WTC11 (cell line): ENCODE results near the gene BLM. TPM values are rescaled to one million over a fixed set of nuclear protein-coding genes. Genes with fewer than 3 reads are reported as not detected.
"Not testable (repeated sequence)": the region's sequence is repeated elsewhere in the genome, so short reads cannot be mapped to it uniquely, and the experiment has no call there.

ENCODE experiments used
- ATAC-seq: fragments of 200-7000 bp; cut with Tn5 transposase; 2 replicates; pipeline ENCODE4 v1.10.0; 2021; ENCODE audit warnings: mild to moderate bottlenecking, moderate library complexity
- CTCF ChIA-PET: fragments of 300-600 bp; sonication (Branson Sonifier 250); formaldehyde crosslinking; loops from one replicate; lab custom pipeline; 2021; ENCODE audit warnings: antibody characterized with exemption; lab: Charles Lee
- POLR2A ChIA-PET: fragments of 350-600 bp; sonication (Branson Sonifier 250); formaldehyde crosslinking; loops from one replicate; lab custom pipeline; 2021; ENCODE audit warnings: antibody characterized with exemption; lab: Charles Lee
- DNase-seq: peaks from one replicate; pipeline ENCODE4 v3.0.0; 2021; ENCODE audit warnings: low spot score
- H3K27ac Mint-ChIP-seq: 2 replicates; pipeline ENCODE4 v1.8.0; 2021; ENCODE audit warnings: mixed read lengths
- H3K27me3 Mint-ChIP-seq: 2 replicates; pipeline ENCODE4 v1.8.0; 2021; ENCODE audit warnings: low read depth, mild to moderate bottlenecking, moderate library complexity, mixed read lengths
- H3K36me3 Mint-ChIP-seq: 2 replicates; pipeline ENCODE4 v1.8.0; 2021; ENCODE audit warnings: mixed read lengths
- H3K4me1 Mint-ChIP-seq: 2 replicates; pipeline ENCODE4 v1.8.0; 2022; ENCODE audit warnings: mixed read lengths
- H3K4me3 Mint-ChIP-seq: 2 replicates; pipeline ENCODE4 v1.8.0; 2021; ENCODE audit warnings: mild to moderate bottlenecking, moderate library complexity, mixed read lengths
- H3K9me3 Mint-ChIP-seq: 2 replicates; pipeline ENCODE4 v1.8.0; 2021; ENCODE audit warnings: mixed read lengths
- ATF1 ChIP-seq: sonication (generic); formaldehyde crosslinking; IDR thresholded peaks from 2 replicates; pipeline ENCODE4 v1.8.1; 2023; ENCODE audit warnings: mild to moderate bottlenecking, moderate library complexity, missing genetic modification reagents
- CBFB ChIP-seq: sonication (generic); formaldehyde crosslinking; IDR thresholded peaks from 2 replicates; pipeline ENCODE4 v1.8.1; 2022; ENCODE audit warnings: mild to moderate bottlenecking, low read depth, missing genetic modification reagents
- ELF4 ChIP-seq: sonication (generic); formaldehyde crosslinking; IDR thresholded peaks from 2 replicates; pipeline ENCODE4 v1.8.1; 2022; ENCODE audit warnings: low read depth, mild to moderate bottlenecking, moderate library complexity, missing genetic modification reagents
- KAT7 ChIP-seq: sonication (generic); formaldehyde crosslinking; IDR thresholded peaks from 2 replicates; pipeline ENCODE4 v1.8.1; 2023; ENCODE audit warnings: missing genetic modification reagents, mild to moderate bottlenecking, borderline replicate concordance
- NFATC4 ChIP-seq: fragments of 250-450 bp; sonication (Bioruptor Pico); IDR thresholded peaks from 2 replicates; pipeline ENCODE4 v1.9.0; 2021; ENCODE audit warnings: mild to moderate bottlenecking
- NFE2L1 ChIP-seq: sonication (generic); formaldehyde crosslinking; IDR thresholded peaks from 2 replicates; pipeline ENCODE4 v1.8.1; 2023; ENCODE audit warnings: missing genetic modification reagents
- NFYB ChIP-seq: sonication (generic); formaldehyde crosslinking; conservative IDR thresholded peaks from 2 replicates; pipeline ENCODE4 v1.8.0; 2022; ENCODE audit warnings: low read depth, missing genetic modification reagents
- NR1H2 ChIP-seq: sonication (generic); formaldehyde crosslinking; IDR thresholded peaks from 2 replicates; pipeline ENCODE4 v1.9.0; 2021; ENCODE audit warnings: mild to moderate bottlenecking, moderate library complexity, missing genetic modification reagents
- NR3C1 ChIP-seq: sonication (generic); formaldehyde crosslinking; conservative IDR thresholded peaks from 2 replicates; pipeline ENCODE4 v1.8.1; 2023; ENCODE audit warnings: low read depth, mild to moderate bottlenecking, missing genetic modification reagents
- SP1 ChIP-seq: sonication (generic); formaldehyde crosslinking; conservative IDR thresholded peaks from 2 replicates; pipeline ENCODE4 v1.8.1; 2022; ENCODE audit warnings: missing genetic modification reagents
- ZNF121 ChIP-seq: sonication (generic); formaldehyde crosslinking; IDR thresholded peaks from 2 replicates; pipeline ENCODE4 v1.8.0; 2023; ENCODE audit warnings: missing genetic modification reagents
- ZNF219 ChIP-seq: sonication (generic); formaldehyde crosslinking; IDR thresholded peaks from 2 replicates; pipeline ENCODE4 v1.8.0; 2023; ENCODE audit warnings: missing genetic modification reagents, mild to moderate bottlenecking, borderline replicate concordance
- total RNA-seq: library from RNA; stranded (reverse); gene quantifications from 3 replicates; pipeline ENCODE4 v1.2.3, GENCODE V29; 2021
- TF ChIP-seq, protein P1 (sequence below): sonication (generic); formaldehyde crosslinking; IDR thresholded peaks from 2 replicates; pipeline ENCODE4 v1.8.0; 2023; ENCODE audit warnings: missing genetic modification reagents, mild to moderate bottlenecking, borderline replicate concordance
- TF ChIP-seq, protein P2 (sequence below): fragments of 250-450 bp; sonication (Bioruptor Pico); IDR thresholded peaks from 2 replicates; pipeline ENCODE4 v1.9.0; 2021; ENCODE audit warnings: mild to moderate bottlenecking
- TF ChIP-seq, protein P3 (sequence below): sonication (generic); formaldehyde crosslinking; IDR thresholded peaks from 2 replicates; pipeline ENCODE4 v1.8.1; 2023; ENCODE audit warnings: mild to moderate bottlenecking, missing genetic modification reagents, moderate library complexity
- TF ChIP-seq, protein P4 (sequence below): fragments of 250-450 bp; sonication (Bioruptor Pico); IDR thresholded peaks from 2 replicates; pipeline ENCODE4 v1.8.0; 2021; ENCODE audit warnings: mild to moderate bottlenecking

The BLM gene
- total RNA-seq, 1 experiment from 2014 or later, result 40.5 TPM

DNA sequence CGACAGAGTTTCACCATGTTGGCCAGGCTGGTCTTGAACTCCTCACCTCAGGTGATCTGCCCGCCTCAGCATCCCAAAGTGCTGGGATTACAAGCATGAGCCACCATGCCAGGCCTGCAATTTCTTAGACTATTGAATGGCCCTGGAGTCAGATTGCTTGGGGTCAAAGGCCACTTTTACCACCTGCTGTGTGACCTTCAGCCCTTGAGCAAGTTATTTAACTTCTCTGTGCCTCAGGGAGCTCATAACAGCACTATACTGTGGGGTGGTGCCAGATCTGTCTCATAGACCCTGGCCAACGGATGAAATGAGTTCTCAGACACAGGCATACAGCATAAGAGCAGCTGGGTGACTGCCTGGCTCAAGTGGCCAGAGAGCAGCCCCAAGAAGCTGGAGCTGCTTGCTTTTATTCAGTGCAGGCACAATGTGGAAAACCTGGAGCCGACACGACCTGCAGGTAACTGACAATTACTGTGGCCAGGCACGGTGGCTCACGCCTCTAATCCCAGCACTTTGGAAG, 106.4 kb downstream of the BLM start (continued):
- no peak for TF ChIP-seq NR1H2 (CRISPR knock-in tag)
- TF ChIP-seq, protein P1, sequence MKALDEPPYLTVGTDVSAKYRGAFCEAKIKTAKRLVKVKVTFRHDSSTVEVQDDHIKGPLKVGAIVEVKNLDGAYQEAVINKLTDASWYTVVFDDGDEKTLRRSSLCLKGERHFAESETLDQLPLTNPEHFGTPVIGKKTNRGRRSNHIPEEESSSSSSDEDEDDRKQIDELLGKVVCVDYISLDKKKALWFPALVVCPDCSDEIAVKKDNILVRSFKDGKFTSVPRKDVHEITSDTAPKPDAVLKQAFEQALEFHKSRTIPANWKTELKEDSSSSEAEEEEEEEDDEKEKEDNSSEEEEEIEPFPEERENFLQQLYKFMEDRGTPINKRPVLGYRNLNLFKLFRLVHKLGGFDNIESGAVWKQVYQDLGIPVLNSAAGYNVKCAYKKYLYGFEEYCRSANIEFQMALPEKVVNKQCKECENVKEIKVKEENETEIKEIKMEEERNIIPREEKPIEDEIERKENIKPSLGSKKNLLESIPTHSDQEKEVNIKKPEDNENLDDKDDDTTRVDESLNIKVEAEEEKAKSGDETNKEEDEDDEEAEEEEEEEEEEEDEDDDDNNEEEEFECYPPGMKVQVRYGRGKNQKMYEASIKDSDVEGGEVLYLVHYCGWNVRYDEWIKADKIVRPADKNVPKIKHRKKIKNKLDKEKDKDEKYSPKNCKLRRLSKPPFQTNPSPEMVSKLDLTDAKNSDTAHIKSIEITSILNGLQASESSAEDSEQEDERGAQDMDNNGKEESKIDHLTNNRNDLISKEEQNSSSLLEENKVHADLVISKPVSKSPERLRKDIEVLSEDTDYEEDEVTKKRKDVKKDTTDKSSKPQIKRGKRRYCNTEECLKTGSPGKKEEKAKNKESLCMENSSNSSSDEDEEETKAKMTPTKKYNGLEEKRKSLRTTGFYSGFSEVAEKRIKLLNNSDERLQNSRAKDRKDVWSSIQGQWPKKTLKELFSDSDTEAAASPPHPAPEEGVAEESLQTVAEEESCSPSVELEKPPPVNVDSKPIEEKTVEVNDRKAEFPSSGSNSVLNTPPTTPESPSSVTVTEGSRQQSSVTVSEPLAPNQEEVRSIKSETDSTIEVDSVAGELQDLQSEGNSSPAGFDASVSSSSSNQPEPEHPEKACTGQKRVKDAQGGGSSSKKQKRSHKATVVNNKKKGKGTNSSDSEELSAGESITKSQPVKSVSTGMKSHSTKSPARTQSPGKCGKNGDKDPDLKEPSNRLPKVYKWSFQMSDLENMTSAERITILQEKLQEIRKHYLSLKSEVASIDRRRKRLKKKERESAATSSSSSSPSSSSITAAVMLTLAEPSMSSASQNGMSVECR (CRISPR knock-in tag), result no peak
- TF ChIP-seq CBFB (CRISPR knock-in tag), result no peak
- TF ChIP-seq, protein P2, sequence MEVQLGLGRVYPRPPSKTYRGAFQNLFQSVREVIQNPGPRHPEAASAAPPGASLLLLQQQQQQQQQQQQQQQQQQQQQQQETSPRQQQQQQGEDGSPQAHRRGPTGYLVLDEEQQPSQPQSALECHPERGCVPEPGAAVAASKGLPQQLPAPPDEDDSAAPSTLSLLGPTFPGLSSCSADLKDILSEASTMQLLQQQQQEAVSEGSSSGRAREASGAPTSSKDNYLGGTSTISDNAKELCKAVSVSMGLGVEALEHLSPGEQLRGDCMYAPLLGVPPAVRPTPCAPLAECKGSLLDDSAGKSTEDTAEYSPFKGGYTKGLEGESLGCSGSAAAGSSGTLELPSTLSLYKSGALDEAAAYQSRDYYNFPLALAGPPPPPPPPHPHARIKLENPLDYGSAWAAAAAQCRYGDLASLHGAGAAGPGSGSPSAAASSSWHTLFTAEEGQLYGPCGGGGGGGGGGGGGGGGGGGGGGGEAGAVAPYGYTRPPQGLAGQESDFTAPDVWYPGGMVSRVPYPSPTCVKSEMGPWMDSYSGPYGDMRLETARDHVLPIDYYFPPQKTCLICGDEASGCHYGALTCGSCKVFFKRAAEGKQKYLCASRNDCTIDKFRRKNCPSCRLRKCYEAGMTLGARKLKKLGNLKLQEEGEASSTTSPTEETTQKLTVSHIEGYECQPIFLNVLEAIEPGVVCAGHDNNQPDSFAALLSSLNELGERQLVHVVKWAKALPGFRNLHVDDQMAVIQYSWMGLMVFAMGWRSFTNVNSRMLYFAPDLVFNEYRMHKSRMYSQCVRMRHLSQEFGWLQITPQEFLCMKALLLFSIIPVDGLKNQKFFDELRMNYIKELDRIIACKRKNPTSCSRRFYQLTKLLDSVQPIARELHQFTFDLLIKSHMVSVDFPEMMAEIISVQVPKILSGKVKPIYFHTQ (CRISPR knock-in tag), result no peak
- TF ChIP-seq SP1, result no peak
- TF ChIP-seq KAT7, result no peak

DNA sequence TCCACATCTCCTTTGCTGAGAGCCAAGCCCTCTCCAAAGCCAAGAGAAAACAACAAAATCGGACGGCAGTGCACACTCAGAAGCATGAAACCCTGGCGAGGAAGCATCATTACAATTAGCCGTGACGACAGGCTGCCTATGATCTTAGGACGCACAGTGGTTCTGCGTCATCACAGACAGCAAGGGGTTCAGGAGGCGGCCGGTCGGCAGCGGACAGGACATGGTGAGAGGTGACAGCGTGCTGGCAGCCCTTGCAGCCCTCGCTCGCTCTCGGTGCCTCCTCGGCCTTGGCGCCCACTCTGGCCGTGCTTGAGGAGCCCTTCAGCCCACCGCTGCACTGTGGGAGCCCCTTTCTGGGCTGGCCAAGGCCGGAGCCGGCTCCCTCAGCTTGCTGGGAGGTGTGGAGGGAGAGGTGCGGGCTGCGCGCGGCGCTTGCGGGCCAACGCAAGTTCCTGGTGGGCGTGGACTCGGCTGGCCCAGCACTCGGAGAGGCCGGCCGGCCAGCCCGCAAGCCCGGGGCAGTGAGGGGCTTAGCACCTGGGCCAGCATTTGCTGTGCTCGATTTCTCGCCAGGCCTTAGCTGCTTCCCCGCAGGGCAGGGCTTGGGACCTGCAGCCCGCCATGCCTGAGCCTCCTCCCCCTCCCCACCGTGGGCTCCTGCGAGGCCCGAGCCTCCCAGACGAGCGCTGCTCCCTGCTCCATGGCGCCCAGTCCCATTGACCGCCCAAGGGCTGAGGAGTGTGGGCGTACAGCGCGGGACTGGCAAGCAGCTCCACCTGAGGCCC, 108.2 kb downstream of the BLM start:
- H3K4me3 Mint-ChIP-seq, ATAC-seq, POLR2A ChIA-PET, DNase-seq, H3K27me3 Mint-ChIP-seq, H3K36me3 Mint-ChIP-seq, H3K9me3 Mint-ChIP-seq: not testable (repeated sequence)
- CTCF ChIA-PET, result interaction anchor here (0.9 to 3.7 kb wide), 2 partner anchors 60 to 107 kb away, joined by 3 to 11 read pairs; partner anchors contain the start of gene HDDC3
- H3K27ac Mint-ChIP-seq, result 0 out of 2 replicates have a peak overlapping the region, but pooled peaks have one; percentile 4
- peaks cover 13% of the 10 kb centered on the region; the same call in 1 of the 2 replicates for H3K4me1 Mint-ChIP-seq

DNA sequence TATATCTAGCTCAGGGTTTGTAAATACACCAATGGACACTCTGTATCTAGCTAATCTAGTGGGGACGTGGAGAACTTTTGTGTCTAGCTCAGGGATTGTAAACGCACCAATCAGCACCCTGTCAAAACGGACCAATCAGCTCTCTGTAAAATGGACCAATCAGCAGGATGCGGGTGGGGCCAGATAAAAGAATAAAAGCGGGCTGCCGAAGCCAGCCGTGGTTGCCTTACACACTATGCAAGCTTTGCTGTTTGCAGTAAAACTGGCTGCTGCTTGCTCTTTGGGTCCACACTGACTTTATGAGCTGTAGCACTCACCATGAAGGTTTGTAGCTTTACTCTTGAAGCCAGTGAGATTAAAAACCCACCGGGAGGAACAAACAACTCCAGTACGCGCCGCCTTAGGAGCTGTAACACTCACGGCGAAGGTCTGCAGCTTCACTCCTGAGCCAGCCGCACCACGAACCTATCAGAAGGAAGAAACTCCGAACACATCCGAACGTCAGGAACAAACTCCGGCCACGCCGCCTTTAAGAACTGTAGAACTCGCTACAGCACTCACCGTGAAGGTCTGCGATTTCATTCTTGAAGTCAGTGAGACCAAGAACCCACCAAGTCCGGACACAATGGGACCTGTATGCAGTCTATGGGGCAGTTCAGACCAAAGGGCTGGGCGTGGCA, 109.2 kb downstream of the BLM start:
- H3K36me3 Mint-ChIP-seq, H3K27me3 Mint-ChIP-seq, H3K4me3 Mint-ChIP-seq, H3K9me3 Mint-ChIP-seq, ATAC-seq, POLR2A ChIA-PET, DNase-seq, H3K27ac Mint-ChIP-seq: not testable (repeated sequence)
- peak; percentile 39 for TF ChIP-seq NFYB
- peaks cover 13% of the 10 kb centered on the region; the same call in 1 of the 2 replicates for H3K4me1 Mint-ChIP-seq
- CTCF ChIA-PET, result interaction anchor here (0.6 to 3.7 kb wide), 4 partner anchors 13 to 163 kb away, joined by 3 to 11 read pairs (median 3); partner anchors contain the start of gene HDDC3

DNA sequence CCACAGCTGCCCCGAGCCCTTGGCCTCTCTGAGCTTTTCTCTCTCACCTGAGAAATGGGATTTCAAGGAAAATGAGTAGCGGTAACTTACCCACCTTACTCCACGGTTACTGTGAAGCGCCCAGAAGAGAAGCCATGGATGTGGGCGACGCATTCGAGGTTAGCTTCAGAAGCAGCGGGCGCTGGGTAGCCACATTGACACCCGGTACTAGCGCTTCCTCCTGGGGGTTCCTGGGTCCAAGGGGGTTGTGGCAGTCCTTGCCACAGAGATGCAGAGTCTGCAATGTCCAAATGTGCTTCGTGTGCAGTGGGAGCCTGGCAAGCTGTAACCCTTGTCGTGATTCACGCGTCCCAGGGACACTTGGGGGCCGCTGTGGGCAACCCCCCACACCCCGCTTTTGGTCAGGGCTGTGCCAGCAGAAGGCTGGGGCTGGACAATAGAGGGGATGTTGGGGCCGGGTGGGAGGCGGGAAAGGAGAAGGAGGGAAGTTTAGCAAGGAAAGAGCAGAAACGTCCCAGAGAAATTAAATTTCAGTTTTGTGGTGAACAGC, 109.8 kb downstream of the BLM start:
- ChIA-PET POLR2A (no interaction called here), CTCF (interaction anchor here (0.6 to 3.7 kb wide), 4 partner anchors 13 to 162 kb away, joined by 3 to 11 read pairs (median 6); partner anchors contain the start of gene HDDC3)
- Mint-ChIP-seq H3K4me3 (no peak overlapping the region), H3K4me1 (peaks cover 13% of the 10 kb centered on the region; the same call in 1 of the 2 replicates), H3K36me3 (no peaks in the 10 kb centered on the region), H3K27ac (no peak overlapping the region), H3K9me3 (peaks cover 5% of the 10 kb centered on the region; the same call in 1 of the 2 replicates), H3K27me3 (no peaks in the 10 kb centered on the region)
- no peak for ATAC-seq
- DNase-seq, result no peak
- TF ChIP-seq NR3C1 (CRISPR knock-in tag) (no peak), CBFB (CRISPR knock-in tag) (no peak), ZNF219 (CRISPR knock-in tag) (no peak), KAT7 (no peak), NFATC4 (CRISPR knock-in tag) (no peak), ELF4 (CRISPR knock-in tag) (no peak), NFE2L1 (CRISPR knock-in tag) (no peak), ZNF121 (CRISPR knock-in tag) (no peak), ATF1 (no peak)
- TF ChIP-seq, protein P3, sequence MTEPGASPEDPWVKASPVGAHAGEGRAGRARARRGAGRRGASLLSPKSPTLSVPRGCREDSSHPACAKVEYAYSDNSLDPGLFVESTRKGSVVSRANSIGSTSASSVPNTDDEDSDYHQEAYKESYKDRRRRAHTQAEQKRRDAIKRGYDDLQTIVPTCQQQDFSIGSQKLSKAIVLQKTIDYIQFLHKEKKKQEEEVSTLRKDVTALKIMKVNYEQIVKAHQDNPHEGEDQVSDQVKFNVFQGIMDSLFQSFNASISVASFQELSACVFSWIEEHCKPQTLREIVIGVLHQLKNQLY (CRISPR knock-in tag), result no peak
- TF ChIP-seq, protein P4, sequence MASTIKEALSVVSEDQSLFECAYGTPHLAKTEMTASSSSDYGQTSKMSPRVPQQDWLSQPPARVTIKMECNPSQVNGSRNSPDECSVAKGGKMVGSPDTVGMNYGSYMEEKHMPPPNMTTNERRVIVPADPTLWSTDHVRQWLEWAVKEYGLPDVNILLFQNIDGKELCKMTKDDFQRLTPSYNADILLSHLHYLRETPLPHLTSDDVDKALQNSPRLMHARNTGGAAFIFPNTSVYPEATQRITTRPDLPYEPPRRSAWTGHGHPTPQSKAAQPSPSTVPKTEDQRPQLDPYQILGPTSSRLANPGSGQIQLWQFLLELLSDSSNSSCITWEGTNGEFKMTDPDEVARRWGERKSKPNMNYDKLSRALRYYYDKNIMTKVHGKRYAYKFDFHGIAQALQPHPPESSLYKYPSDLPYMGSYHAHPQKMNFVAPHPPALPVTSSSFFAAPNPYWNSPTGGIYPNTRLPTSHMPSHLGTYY (CRISPR knock-in tag), result no peak
